Measurements from ENCODE around the gene KCNJ14. TPM values are rescaled to one million over a fixed set of nuclear protein-coding genes. Genes with fewer than 3 reads are reported as not detected.
"Not testable (repeated sequence)": the region's sequence is repeated elsewhere in the genome, so short reads cannot be mapped to it uniquely, and the experiment has no call there.

Gene KCNJ14
- total and polyA plus RNA-seq, 8 donors = 0.52 to 1.3 (median 1.1) TPM

- intact Hi-C loops (cut with DNase I) = no loop called here
- no peak for TF ChIP-seq CTCF (IDR thresholded peaks at IDR 0.05)
- peaks cover 8 to 23% of the 10 kb centered on the region in 2 donors for H3K4me1 ChIP-seq
- DNase-seq (no peak), ATAC-seq (no peak)
- peaks cover 0 to 10% of the 10 kb centered on the region in 2 donors for H3K36me3 ChIP-seq
- H3K4me3 ChIP-seq = no peak overlapping the region
- H3K27ac ChIP-seq = no peak overlapping the region
- no peaks in the 10 kb centered on the region for H3K9me3 ChIP-seq
- peaks cover 0 to 4% of the 10 kb centered on the region in 2 donors for H3K27me3 ChIP-seq
Observed at GRCh38 chr19:48483301-48483700, 27.9 kb downstream of the KCNJ14 start.

- Histone ChIP-seq H3K36me3 (peaks cover 0 to under 1% of the 10 kb centered on the region in 2 donors), H3K4me1 (peaks cover 8 to 23% of the 10 kb centered on the region in 2 donors), H3K9me3 (no peaks in the 10 kb centered on the region), H3K27me3 (peaks cover 0 to 4% of the 10 kb centered on the region in 2 donors), H3K27ac (no peak overlapping the region), H3K4me3 (no peak overlapping the region)
- intact Hi-C loops (cut with DNase I) = no loop called here
- ATAC-seq (no peak), DNase-seq (no peak)
- no peak for TF ChIP-seq CTCF (IDR thresholded peaks at IDR 0.05)
Observed at GRCh38 chr19:48484247-48484893, 29.0 kb downstream of the KCNJ14 start.

- no peak overlapping the region for H3K27ac ChIP-seq
- no peaks in the 10 kb centered on the region for H3K9me3 ChIP-seq
- TF ChIP-seq CTCF (IDR thresholded peaks at IDR 0.05) = no peak
- ATAC-seq = no peak
- H3K4me3 ChIP-seq = no peak overlapping the region
- H3K4me1 ChIP-seq = peaks cover 6 to 26% of the 10 kb centered on the region in 2 donors
- peaks cover 0 to 8% of the 10 kb centered on the region in 2 donors for H3K27me3 ChIP-seq
- no peak for DNase-seq
- intact Hi-C loops (cut with DNase I) = no loop called here
- H3K36me3 ChIP-seq = no peaks in the 10 kb centered on the region
Observed at GRCh38 chr19:48484931-48485612, 29.7 kb downstream of the KCNJ14 start.

- H3K9me3 ChIP-seq; H3K36me3 ChIP-seq; intact Hi-C loops (cut with DNase I); DNase-seq; H3K4me3 ChIP-seq; ATAC-seq; H3K27ac ChIP-seq: not testable (repeated sequence)
- H3K27me3 ChIP-seq = peaks cover 0 to 20% of the 10 kb centered on the region in 2 donors
- peaks cover 0 to 24% of the 10 kb centered on the region in 2 donors for H3K4me1 ChIP-seq
Observed at GRCh38 chr19:48486706-48487105, 31.3 kb downstream of the KCNJ14 start.

- no peak for DNase-seq
- Histone ChIP-seq H3K36me3 (no peaks in the 10 kb centered on the region), H3K4me3 (no peak overlapping the region), H3K9me3 (no peaks in the 10 kb centered on the region), H3K27ac (peak overlapping the region in 1 of 2 donors; percentile 1), H3K27me3 (peaks cover 0 to 28% of the 10 kb centered on the region in 2 donors), H3K4me1 (peaks cover 0 to 16% of the 10 kb centered on the region in 2 donors)
- intact Hi-C loops (cut with DNase I) = no loop called here
- no peak for TF ChIP-seq CTCF (IDR thresholded peaks at IDR 0.05)
- ATAC-seq = no peak
Observed at GRCh38 chr19:48487544-48487943, 32.2 kb downstream of the KCNJ14 start.

Measured in left lung (tissue), 10 donors.